Measurements from ENCODE around the gene LRRC49.
A peak's percentile ranks its signal among the peaks of the same experiment; 100 is the strongest.

The LRRC49 gene

DNA sequence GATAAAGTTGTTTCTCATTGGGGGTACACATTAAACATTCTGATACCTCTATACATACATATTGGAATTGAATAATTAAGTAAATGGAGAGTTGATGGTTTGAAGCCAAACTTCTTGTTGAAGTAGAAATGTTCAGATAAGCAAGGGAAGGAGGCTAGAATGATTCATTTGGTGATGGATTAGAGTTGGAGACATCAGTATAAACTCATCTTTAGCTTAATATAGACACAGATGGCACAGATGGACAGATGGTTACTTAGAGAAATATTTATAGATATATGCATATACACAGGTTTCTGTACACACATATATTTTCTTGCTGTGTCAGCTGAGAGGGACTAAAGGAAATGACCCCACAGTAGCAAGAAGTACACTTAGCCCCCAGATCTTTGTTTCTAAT, 69.5 kb downstream of the LRRC49 start:
- in situ Hi-C loops (cut with HindIII; ENCODE audit: low sequenced_read_pairs) = no loop called here
- H3K4me3 ChIP-seq (ENCODE audit: low read depth, low read length) = no peak overlapping the region
- no peak for TF ChIP-seq CTCF (IDR thresholded peaks at IDR 0.05; ENCODE audit: low read depth, low read length)
- no peak for DNase-seq (ENCODE audit: low read depth, low spot score)

DNA sequence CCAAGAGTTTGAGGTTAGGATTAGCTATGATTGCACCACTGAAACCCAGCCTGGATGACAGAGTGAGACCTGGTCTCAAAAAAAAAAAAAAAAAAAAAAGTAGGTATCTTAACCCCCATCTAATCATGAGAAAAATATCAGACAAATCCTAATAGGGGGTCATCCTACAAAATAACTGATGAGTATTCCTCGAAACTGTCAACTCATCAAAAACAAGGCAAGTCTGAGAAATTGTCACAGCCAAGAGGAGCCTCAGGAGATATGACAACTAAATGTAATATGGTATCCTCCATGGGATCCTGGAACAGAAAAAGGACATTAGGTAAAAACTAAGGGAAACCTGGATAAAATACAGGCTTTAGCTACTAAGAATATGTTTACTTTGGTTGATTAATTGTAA, 70.6 kb downstream of the LRRC49 start:
- DNase-seq (ENCODE audit: low read depth, low spot score) = no peak
- TF ChIP-seq CTCF (IDR thresholded peaks at IDR 0.05; ENCODE audit: low read depth, low read length) = no peak
- in situ Hi-C loops (cut with HindIII; ENCODE audit: low sequenced_read_pairs) = no loop called here
- no peak overlapping the region for H3K4me3 ChIP-seq (ENCODE audit: low read depth, low read length)

- no peak for TF ChIP-seq CTCF (IDR thresholded peaks at IDR 0.05; ENCODE audit: low read depth, low read length)
- H3K4me3 ChIP-seq (ENCODE audit: low read depth, low read length) = no peak overlapping the region
- in situ Hi-C loops (cut with HindIII; ENCODE audit: low sequenced_read_pairs) = no loop called here
- DNase-seq (ENCODE audit: low read depth, low spot score) = no peak
Measured at GRCh38 chr15:70964058-70964457, 71.4 kb downstream of the LRRC49 start.

GRCh38 chr15:70964686-70965085, 72.1 kb downstream of the LRRC49 start:
- TF ChIP-seq CTCF (IDR thresholded peaks at IDR 0.05; ENCODE audit: low read depth, low read length) = no peak
- in situ Hi-C loops (cut with HindIII; ENCODE audit: low sequenced_read_pairs) = no loop called here
- no peak overlapping the region for H3K4me3 ChIP-seq (ENCODE audit: low read depth, low read length)
- no peak for DNase-seq (ENCODE audit: low read depth, low spot score)

DNA sequence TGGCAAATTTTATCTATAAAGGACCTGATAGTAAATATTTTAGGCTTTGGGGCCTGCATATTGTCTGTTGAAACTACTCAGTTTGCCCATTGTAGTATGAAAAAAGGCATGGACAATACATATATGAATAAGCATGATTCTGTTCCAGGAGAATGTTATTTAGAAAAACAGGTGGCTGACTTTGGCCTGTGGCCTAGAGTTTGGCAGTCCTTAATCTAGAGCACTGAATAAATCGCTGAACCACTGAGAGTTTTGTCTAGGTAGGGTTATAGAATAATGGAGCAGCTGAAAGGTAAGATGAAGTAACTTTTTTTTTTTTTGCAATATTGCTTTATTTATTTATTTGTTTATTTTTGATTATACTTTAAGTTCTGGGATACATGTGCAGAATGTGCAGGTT, 75.0 kb downstream of the LRRC49 start:
- no peak for DNase-seq (ENCODE audit: low read depth, low spot score)
- no peak for TF ChIP-seq CTCF (IDR thresholded peaks at IDR 0.05; ENCODE audit: low read depth, low read length)
- H3K4me3 ChIP-seq (ENCODE audit: low read depth, low read length) = no peak overlapping the region
- in situ Hi-C loops (cut with HindIII; ENCODE audit: low sequenced_read_pairs) = no loop called here

- TF ChIP-seq CTCF (IDR thresholded peaks at IDR 0.05; ENCODE audit: low read depth, low read length) = peak; percentile 49
- in situ Hi-C loops (cut with HindIII; ENCODE audit: low sequenced_read_pairs) = no loop called here
- H3K4me3 ChIP-seq (ENCODE audit: low read depth, low read length) = no peak overlapping the region
- DNase-seq (ENCODE audit: low read depth, low spot score) = peak; percentile 73
Measured at GRCh38 chr15:70974004-70974832, 81.6 kb downstream of the LRRC49 start.
